GM20000 (cell line): ENCODE results near the gene PIK3CG.
"Not testable (repeated sequence)": the region's sequence is repeated elsewhere in the genome, so short reads cannot be mapped to it uniquely, and the experiment has no call there.

ENCODE experiments used
- DNase-seq: peaks from one replicate; pipeline ENCODE4 v3.0.0; 2012; ENCODE audit warnings: low spot score
- TF ChIP-seq, protein P1 (sequence below): IDR thresholded peaks from 2 replicates; pipeline ENCODE4 v1.5.1; 2012; ENCODE audit warnings: mild to moderate bottlenecking, control low read depth; ENCODE audit errors: extremely low read depth, missing control alignments

PIK3CG gene

DNA sequence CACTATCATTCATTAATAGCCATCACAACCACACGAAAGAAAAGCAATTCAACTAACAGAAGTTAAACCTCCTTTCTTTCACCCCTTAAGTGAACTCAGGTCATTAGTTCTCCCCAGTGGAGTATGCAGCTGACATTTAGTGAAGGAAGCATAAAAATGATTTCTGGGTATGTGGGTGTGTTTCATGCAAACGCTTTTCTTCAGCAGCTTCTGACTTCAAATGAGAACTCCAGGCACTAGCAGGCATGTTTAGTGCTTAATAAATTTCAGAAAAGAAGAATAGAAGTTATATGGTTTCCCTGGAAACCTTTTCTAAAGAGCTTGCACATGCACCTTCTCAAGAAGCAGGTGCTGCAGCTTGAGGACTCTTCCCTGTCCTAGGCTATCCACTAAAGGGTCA lies 62.5 kb downstream of the PIK3CG start:
- TF ChIP-seq, protein P1, sequence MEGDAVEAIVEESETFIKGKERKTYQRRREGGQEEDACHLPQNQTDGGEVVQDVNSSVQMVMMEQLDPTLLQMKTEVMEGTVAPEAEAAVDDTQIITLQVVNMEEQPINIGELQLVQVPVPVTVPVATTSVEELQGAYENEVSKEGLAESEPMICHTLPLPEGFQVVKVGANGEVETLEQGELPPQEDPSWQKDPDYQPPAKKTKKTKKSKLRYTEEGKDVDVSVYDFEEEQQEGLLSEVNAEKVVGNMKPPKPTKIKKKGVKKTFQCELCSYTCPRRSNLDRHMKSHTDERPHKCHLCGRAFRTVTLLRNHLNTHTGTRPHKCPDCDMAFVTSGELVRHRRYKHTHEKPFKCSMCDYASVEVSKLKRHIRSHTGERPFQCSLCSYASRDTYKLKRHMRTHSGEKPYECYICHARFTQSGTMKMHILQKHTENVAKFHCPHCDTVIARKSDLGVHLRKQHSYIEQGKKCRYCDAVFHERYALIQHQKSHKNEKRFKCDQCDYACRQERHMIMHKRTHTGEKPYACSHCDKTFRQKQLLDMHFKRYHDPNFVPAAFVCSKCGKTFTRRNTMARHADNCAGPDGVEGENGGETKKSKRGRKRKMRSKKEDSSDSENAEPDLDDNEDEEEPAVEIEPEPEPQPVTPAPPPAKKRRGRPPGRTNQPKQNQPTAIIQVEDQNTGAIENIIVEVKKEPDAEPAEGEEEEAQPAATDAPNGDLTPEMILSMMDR = no peak
- DNase-seq = no peak

DNA sequence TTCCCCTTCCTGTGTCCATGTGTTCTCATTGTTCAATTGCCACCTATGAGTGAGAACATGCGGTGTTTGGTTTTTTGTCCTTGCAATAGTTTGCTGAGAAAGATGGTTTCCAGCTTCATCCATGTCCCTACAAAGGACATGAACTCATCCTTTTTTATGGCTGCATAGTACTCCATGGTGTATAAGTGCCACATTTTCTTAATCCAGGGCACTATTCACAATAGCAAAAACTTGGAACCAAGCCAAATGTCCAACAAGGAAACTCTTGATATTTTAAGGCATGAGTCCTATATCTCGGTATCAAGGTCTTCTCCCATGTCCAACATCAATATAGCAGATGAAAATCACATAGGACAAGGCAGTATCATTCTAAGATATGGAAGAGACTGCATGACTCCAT lies 64.5 kb downstream of the PIK3CG start:
- DNase-seq = not testable (repeated sequence)

DNA sequence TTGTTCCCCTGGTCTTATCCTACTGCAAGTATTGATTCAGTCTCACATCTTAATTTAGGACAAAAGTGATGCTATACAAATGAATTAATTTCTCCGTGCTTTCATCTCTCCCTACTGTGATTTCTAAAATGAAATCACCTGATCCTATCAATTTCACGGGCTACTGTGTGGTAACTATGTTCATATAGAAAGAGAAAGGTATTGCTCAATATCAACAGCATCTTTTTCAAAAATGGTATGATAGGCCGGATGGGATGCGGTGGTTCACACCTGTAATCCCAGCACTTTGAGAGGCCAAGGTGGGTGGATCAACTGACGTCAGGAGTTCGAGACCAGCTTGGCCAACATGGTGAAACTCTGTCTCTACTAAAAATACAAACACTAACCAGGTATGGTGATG lies 71.2 kb downstream of the PIK3CG start:
- TF ChIP-seq, protein P1 = no peak
- no peak for DNase-seq

DNA sequence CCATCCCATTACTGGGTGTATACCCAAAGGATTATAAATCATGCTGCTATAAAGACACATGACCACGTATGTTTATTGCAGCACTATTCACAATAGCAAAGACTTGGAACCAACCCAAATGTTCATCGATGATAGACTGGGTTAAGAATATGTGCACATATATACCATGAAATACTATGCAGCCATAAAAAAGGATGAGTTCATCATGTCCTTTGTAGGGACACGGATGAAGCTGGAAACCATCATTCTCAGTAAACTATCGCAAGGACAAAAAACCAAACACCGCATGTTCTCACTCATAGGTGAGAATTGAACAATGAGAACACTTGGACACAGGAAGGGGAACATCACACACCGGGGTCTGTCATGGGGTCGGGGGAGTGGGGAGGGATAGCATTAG lies 73.0 kb downstream of the PIK3CG start:
- DNase-seq = not testable (repeated sequence)

DNA sequence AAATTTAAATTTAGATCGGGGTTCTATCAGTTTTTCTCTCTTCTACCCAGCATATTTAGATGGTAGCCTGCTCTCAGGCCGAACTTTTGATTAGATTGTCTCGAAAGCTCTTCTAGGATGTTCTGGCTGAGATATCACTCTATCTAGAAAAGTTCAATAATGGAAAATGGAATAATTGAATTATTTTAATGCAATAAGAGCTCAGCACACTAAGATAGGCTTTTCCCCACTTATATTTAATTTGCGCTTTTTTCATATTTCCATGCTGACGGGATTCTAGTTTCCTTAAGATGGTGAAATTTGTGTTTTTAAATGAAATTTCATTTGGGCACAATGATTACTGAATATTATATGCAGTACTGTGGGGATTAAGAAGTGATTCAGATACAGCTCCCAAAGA lies 73.7 kb downstream of the PIK3CG start:
- DNase-seq = no peak
- TF ChIP-seq, protein P1 = no peak

DNA sequence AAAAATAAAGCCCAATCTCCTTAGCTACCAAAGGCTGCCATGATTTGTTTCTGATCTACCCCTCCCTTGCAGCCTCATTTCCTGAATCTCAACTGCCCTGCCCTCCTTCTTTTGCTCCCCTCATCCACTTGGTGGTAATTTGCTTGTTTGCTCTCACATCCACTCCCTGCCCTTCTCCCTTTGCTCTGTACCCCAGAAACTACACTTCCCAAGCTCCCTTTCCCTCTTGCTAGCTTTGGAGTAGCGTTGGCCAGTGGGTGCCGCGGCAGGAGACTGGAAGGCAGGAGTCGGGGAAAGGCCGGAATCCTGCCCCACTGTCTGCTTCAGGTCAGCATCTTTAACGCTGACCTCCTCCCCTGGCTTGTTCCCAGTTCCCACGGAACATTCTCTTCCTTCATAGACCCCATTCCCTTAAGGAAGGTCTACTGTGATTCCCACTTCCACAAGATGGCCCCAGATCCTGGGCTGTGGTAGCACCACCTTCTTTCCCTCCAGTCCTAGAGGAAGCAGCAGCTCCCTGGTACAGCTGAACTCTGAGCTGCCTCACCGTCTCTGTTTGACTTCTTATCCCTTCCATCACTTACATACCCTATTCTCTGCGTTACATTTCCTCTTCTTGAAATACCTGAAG lies 79.1 kb downstream of the PIK3CG start:
- TF ChIP-seq, protein P1 = no peak
- DNase-seq = no peak

DNA sequence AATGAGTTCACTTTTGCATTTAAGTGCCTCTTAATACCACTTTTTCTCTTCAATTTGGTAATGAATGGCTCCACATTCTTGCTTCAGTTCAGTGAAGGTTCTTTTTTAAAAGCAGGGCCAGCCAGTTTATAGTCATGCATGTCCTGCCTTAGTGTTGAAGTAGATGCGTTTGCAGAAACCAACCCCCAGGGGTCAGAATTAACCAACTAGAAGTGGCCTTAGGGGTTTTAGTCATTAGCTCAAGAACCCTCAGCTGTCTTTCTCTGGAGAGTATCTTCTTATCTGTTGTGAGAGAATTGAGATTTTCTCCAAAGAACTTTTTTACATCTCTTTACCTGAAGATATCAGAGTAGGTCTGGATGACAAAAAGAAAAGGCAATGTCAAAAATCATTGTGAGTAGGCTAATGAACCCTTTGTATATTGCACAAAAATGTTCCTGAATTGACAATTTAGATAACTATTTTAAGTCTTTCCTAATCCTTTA lies 82.2 kb downstream of the PIK3CG start:
- DNase-seq = peak; percentile 50
- TF ChIP-seq, protein P1 = peak; percentile 13

DNA sequence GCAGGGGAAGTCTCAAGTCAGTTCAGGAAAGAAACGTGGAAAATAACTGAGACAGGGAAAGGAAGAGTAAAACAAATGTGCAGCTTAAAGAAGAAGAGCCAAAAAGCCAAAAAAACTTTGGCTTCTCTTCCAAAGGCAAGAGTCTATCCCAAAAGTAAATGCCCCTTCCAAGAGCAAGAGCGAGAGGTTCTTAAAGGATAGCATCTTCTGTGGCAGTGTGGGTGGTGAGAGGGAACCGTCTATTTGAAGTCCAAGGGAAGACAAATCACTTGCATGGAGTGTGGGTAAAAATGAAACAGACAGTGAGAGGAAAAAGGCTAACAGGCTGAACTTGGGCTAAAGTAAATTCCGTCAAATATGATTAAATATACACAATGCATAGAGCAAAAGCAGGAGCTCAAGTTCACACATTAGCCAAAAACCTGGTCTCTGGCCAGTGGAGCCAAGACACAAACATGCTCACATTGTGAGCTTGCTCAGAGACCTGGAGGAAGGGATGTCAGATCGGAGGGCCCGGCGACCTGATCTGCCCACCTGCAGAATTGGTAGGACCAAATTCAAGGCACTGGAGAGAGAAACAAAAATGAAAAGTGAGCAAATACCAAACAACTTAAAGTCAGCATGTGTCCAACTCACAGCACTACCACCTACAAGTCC lies 87.0 kb downstream of the PIK3CG start:
- TF ChIP-seq, protein P1 = no peak
- DNase-seq = no peak
